HG03354 (cell line): ENCODE results near the gene EVA1A.
A peak's percentile ranks its signal among the peaks of the same experiment; 100 is the strongest.

ENCODE experiments used
- ATAC-seq: cut with Tn5 transposase; IDR thresholded peaks from one replicate; pipeline ENCODE4 v1.9.1; 2021; ENCODE audit warnings: mild to moderate bottlenecking; ENCODE audit not compliant: unreplicated experiment, poor library complexity, severe bottlenecking

EVA1A gene

DNA sequence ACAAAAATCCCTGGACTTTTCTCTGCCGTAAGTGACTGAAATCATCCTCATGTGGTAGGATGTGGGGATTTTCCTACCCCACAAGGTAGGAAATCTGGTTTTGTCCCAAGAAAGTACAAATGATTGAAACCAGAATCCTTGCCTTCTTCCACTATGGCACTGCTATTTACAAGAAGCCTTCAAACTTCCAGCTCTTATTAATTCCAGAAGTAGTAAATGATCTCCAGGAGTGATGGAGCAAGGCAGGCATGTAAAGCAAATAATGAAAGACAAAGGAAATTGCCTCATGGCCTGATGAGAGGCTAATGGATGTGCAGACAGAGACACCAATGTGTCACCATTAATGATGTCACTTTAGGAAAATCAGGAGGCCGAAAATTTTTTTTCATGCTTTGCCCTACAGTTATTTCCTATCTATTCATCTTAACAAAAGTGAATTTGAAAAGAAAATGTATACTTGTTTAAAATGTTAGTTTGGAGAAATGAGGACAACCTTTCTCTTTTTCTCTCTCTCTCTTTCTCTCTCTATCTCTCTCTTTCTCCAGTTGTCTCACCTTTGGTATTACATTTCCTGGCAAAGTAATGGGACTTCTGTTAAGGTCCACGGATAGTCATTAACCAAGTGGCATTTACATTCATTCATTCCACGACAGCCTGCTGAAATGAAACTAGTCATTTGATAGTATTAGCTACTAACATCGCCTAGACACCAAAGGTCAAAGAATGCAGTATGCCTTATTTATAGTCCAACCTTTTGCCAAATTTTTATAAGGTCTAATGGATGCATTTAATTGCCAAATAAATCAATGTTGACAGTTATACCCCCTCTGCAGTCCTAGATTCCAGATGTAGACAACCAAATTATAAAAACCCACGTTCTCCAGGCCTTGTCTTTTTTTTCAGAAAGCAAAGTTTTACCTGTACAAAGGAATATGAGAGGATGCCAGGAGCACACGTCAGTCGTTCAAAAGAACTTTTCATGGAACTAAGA lies 5.0 kb upstream of the EVA1A start:
- ATAC-seq: no peak

DNA sequence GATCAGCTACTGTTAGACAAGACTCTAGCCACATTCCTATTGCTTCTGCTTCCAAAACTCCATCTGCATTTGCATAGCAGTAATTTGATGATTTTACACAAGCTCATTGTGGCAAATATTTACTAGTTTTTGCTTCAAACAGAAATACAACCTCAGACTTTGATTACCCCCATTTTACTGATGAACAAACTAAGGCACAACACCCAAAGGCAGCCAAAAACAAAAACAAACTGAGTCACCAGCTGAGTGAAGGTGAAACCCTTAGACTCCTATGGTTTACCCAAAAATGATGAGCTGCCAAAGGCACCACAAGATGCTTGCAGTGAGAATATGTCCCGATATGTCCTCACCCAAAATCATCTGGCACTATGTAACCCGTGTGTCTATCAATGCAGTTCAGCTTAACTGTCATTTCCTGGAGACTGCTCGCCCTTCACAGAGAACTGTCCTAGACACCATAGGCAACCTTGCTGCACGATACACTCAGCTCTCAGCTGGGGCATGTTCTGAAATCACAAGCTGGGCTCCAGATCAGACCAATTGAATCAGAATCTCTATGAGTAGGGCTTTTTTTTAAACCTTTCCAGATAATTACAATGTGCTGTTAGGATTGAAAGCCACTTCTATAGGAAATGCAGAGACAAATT lies 4.1 kb upstream of the EVA1A start:
- no peak for ATAC-seq

DNA sequence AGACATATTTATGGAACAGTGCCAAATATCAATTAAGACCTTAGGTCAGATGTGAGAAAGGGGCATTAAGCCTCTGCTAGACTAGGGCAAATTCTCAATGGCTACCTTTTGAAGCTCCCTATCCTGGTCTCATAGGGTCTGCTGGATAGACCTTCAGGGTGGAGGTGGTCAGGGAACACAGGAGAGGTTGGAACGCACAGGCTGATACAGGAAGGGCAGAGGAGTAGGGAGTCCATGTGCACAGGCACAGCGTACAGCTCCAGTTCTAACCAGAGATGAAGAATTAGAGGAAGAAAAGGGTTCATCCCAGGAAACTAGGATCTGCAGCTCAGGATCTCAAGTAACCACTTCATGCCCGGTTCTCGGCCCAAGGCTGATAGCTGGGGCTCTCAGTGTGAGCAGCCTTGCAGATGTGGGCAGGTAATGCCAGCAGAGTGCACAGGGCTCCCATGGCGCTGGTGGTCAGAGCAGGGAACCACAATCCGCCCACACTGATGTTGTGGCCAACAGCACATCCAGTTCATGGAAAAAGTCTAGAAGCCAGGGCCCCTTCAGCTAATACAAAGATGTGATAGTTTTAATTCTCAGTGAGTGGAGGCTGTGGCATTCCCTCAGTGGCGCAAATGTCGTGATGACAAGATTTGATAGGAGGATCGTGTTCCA lies 3.4 kb upstream of the EVA1A start:
- no peak for ATAC-seq

DNA sequence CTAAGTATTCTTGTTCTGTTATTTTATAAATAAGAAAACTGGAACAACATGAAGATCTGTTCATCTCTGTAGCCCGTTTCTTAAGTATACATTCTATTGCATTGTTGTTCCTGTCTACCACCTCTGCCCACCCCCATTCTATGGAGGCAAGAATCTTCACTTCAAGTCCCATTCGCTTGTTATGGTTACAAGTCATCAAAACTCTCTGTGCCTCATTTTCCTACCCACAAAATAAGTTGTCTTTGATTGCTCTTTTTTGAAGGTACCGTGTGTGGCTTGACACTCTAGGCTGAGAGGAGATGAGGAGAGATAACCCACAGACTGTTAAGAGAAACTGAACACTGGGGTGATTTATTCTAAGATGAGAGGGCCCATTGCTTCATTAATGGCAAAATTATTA lies 2.9 kb upstream of the EVA1A start:
- no peak for ATAC-seq

DNA sequence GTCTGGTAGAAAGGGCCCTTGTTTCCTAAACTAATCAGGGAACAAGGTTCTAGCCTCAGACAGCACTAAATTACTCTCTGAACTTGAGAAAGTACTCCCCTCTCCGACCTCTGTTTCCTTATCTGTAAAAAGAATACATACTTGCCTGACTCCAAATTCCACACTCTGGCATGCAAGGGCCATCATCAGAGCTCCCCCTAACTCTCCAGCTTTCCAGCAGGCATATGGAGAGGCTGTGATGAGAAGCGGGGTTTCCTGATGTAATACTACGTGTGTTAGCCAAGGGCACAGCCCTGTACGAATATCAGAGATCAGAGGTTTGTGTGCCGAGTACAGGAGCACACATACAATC lies 1.8 kb upstream of the EVA1A start:
- ATAC-seq: no peak

DNA sequence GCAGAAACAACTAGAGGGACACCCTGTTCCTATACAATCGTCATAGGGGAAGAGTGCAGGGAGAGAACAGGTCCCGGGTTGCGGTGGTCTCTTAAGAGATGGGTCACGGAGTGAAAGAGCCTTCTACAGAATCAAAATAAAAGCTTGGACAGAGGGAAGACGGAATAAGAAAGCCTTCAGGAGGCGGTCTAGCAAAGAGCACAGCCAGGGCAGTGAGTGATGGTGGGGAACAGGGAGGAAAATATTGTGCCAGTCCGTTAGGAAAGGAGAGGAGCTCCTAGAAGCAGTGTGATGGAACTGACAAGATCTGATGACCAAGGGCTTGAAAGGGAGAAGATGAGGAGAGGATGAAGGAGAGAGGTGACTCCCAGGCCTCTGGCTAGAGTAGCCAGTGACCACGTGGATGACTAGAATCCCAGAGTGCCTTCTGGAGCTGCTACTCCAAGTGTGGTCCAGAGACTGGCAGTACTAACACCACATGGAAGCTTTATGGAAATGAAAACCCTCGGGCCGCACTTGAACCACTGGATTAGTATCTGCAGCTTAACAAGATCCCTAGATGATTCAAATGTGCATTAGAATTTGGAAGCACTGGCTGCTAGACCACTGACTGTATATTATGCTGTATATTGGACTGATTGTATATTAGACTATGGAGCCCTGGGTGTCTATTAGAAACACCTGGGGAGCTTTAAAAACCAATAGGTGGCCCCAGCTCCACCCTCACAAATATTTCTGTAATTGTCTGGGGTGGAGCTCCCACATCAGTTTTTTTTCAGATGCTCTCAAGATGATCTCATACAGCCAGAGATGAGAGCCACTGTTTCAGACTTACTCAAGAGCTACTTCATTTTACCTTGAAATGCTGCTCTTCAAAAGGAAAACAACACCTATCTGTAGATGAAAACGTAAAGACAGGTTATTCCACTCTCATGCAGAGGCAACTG lies 1.1 kb upstream of the EVA1A start:
- no peak for ATAC-seq

DNA sequence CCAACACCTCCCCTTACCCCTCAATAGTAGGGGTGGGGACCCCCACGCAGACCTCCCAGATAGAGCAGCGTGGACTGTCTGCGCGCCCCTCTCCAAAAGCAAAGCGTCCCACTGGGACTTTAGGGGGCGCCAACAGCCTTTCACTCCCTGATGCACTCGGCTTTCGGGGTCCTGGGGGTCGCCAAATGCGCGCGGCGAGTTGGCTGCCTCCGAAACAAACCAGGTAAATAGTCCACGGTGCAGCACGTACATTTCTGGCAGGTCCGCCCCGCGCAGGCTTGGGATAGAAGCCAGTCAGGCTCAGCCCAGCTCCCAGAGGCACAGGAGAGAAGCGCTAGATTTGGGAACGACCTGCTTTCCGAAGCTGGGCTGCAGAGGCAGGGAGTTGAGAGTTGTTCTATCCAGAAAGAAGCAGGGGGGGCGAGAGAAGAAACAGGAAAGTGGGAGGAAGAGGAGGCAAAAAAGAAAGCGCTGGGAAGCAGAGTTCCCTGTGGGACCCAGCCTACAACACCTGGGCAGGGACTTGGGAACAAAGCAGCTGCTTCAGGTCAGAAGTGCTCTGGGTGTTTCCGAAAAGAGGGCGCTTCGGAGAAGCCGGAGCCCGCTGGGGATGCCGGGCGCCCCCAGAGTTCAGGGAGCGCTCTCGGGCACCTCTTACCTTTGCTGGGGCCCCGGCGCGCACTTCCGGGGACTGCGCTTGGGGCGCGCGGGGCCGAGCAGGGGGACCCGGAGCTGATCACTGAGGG lies 544 bp downstream of the EVA1A start:
- ATAC-seq: peak; percentile 57

DNA sequence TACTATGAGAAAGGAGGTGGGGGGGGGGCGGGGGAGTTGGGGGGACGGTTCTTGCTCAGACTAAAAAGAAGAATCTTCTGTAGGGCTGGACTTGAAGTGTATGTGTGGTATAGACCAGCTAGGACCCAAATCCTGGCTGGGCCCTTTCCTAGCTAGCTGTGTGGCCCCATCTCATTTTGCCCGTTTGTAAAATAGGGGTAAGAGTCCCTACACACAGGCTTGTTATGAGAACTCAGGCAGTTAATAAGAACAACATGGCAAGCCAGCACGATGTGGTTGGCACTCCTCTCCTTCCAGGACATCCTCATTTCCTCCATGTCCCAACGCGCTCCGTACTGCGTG lies 1.1 kb downstream of the EVA1A start:
- ATAC-seq: no peak

DNA sequence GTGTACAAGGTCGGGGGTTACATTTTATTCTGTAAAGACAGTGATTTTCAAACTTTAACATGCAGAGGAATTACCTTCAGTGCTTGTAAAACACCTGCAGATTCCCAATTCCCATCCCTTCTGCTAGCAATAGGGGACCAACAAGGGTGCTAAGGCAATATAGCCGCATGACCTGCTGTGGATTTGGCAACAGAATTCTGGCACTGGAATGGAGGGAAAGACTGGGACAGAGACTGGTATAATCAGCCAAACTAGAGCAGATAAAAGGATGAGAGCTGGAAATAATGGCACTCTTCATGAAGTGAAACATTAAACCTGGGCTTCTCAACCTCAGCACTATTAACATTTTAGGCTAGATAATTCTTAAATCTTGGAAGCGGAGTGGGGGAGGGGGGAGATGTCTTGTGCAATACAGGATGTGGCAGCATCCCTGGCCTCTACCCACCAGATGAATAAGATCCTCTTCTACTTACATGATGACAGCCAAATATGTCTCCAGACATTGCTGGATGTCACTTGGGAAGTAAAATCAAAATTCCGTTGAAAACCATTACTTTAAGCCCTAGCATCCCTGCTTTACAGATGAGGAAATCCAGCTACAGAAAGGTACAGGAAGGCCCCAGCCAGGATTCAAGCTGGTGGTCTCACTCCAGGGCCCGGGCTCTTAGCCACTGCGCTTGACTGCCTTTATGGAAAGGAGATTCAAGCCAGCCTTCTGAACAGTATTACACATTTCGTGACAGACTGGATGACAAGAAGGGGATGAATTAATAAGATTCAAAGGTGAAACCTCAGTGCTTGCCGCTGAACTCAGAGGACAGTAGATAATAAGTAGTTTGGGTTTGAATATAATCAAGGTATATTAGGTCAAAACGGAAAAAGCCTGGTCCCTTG lies 1.7 kb downstream of the EVA1A start:
- no peak for ATAC-seq

DNA sequence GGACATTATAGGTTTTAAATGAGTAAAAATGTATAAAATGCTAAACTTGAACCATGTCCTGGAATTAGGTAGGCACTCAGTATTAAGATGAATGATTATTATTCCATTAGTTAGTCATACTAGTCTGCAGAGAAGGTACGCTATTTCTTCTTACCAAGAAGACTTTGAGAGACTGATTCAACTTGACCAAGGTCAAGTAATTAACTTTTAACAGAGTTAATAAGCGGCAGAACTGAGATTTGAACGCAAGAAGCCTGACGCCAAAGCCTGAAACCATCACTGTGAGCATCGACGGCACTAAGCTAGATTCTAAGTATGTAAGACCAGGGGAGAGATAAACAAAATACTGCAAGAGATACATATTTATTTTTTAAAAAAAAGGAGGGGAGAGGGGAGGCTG lies 2.6 kb downstream of the EVA1A start:
- ATAC-seq: no peak

DNA sequence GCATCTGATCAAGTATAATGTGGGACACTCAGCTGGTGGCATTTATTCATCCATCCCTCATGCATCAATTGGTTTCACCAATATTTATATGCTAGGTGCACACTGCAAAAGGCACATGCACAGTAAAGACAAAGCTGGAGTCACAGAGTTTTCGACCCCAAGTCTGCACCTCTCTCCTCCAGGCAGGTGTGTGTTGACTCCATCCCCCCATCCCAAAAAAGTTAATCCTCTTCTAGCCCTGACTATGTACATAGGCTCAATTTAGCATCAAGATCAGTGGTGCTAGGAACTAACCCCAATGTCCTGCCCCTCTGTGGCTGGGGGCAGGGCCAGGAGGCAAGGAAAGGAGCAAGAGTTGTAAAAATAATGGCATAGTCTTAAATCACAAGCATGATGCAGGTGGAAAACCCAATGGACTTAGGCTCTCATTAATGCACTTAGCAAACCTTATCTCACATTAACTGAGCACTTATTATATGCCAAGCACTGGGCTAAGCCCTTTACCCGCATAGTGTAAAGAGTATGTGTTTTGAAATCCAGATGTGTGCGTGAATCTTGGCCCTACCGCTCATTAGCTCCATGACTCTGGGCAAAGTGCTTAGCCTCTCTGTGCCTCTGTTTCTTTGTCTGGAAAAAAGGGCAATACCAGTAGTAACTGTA lies 3.1 kb downstream of the EVA1A start:
- ATAC-seq: no peak

DNA sequence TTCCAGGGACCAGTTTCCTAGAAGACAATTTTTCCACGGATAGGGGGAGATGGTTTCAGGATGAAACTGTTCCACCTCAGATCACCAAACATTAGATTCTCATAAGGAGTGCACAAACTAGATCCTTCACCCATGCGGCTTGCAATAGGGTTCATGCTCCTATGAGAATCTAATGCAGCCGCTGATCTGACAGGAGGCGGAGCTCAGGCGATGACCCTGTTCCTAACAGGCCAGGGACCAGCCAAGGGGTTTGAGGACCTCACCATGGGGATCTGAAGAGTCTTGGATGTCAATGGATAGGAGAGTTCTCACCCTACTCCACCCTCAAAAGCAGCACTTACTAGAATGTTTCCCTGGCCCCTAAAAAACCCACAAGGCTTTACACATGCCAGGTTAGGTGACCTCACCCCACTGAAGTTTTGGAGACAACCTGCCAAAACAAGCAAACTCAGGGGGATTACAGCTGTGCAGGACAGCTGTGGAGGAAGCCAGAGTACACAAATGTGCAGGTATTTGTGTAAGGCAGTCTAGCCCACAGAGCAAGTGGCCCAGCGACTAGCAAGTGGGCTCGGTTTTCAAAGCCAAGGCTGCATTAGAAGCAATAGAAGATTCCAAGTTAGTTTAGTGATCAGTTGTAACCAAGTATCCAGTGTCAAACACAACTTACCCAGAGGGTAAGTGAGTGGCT lies 3.9 kb downstream of the EVA1A start:
- ATAC-seq: no peak

DNA sequence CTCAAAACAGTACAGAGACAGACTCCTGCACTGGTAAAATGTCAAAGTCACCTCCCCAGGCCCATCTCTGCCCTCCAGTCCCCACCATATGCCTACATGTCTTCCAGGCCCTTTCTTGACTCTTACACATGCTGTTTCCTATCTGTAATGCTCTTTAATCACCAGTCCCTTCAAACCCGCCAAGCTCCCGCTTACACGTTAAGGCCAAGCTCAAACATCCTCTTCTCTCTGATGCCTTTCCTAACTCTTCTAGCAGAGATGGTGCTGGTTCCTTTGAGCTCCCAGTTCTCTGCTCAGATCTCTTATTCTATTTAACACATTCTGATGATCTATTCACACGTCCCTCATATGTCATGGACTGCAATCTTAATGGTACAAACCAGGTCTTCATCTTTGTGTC lies 5.0 kb downstream of the EVA1A start:
- no peak for ATAC-seq

DNA sequence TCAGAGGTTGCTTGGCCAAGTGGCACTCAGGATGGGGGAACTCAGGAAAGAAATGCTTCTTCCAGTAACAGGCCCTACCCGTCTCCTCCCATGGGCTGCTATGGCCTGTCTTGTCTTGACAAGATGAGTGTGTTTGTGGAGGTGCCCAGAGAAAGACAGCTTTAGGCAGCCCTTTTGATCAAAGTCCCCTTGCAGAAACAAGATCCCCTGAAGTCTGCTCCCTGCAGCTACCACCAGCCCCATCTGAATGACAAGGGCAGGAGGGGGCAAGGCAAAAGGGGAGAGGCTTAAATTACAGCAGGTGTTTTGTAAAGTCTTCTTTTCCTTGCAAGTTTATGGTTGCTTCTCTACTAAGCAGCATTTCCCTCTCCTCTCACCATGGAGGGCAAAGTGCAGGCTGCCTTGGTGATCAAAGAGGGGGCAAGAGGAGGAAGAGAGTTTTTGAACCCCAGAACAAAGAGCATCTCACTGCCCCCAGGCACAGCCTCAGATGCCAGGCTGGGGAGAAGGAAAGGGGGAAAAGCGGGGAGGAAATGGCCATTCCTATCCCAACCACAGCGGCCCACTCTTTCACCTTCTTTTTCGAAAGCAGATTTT lies 6.7 kb downstream of the EVA1A start:
- no peak for ATAC-seq

DNA sequence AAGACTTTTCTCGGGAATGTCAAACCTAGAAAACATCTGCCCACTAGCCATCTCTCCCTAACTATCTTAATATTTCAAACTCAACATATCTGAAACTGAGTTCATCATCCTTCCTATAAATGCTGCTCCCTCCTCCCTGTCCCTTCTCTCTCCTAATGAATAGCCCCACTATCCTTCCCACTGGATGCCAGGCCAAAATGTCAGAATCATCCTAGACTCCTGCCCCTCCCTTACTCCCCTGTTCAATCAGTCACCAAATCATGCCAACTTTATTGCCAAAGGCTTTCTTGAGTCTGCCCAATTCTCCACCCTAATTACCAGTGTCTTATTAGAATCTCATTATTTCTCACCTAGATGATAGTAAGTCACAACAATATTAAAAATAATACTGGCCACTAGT lies 8.5 kb downstream of the EVA1A start:
- ATAC-seq: no peak

DNA sequence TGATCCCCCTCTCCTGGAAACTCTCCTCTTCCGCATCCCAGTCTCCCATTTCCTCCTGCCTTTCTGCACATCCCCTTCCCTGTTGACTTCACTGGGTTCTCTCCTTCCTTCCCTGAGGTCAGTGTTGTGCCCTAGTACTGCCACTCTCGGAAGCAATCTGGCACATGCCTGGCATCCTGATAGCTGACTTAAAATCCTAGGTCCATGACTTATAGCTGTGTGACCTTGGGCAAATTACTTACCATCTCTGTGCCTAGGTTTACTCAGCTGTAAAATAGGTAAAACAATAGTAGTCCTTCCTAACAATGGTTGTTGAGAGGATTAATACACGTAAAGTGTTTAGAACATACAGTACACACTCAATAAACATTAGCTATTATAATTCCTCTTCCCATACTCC lies 9.3 kb downstream of the EVA1A start:
- ATAC-seq: no peak
